Choroid plexus epithelial cell (primary cell): Measurements from ENCODE around the gene SH3GL3.

Experiments
- DNase-seq: peaks from one replicate; pipeline ENCODE4 v3.0.0-alpha.2; 2010; ENCODE audit warnings: low read depth
- H3K4me3 ChIP-seq: 2 replicates; pipeline ENCODE4 v1.5.1; 2011; ENCODE audit warnings: low read depth, mild to moderate bottlenecking, control low read depth, low read length, moderate library complexity
- CTCF ChIP-seq: conservative IDR thresholded peaks from 2 replicates; pipeline ENCODE4 v1.5.1; 2011; ENCODE audit warnings: low read depth, mild to moderate bottlenecking, control low read depth, inconsistent platforms, low read length, moderate library complexity

The SH3GL3 gene

GRCh38 chr15:83484636-83485035 is 37.5 kb downstream of the SH3GL3 start:
- TF ChIP-seq CTCF = no peak
- no peak for DNase-seq
- no peak overlapping the region for H3K4me3 ChIP-seq

GRCh38 chr15:83486363-83486762 is 39.2 kb downstream of the SH3GL3 start:
- no peak for TF ChIP-seq CTCF
- H3K4me3 ChIP-seq = no peak overlapping the region
- no peak for DNase-seq

- DNase-seq = no peak
- H3K4me3 ChIP-seq = no peak overlapping the region
- no peak for TF ChIP-seq CTCF
These were observed 40.4 kb downstream of the SH3GL3 start for GRCh38 chr15:83487519-83487918.

- no peak overlapping the region for H3K4me3 ChIP-seq
- TF ChIP-seq CTCF = no peak
- DNase-seq = no peak
These were observed 42.5 kb downstream of the SH3GL3 start for GRCh38 chr15:83489690-83490089.

GRCh38 chr15:83491486-83491885 is 44.3 kb downstream of the SH3GL3 start:
- H3K4me3 ChIP-seq = no peak overlapping the region
- no peak for TF ChIP-seq CTCF
- DNase-seq = no peak

GRCh38 chr15:83496766-83497165 is 49.6 kb downstream of the SH3GL3 start:
- TF ChIP-seq CTCF = no peak
- no peak for DNase-seq
- no peak overlapping the region for H3K4me3 ChIP-seq

GRCh38 chr15:83498374-83498773 is 51.2 kb downstream of the SH3GL3 start:
- H3K4me3 ChIP-seq = no peak overlapping the region
- no peak for DNase-seq
- no peak for TF ChIP-seq CTCF
